Hematopoietic multipotent progenitor cell treated with erythropoietin and hydrocortisone succinate and interleukin-3 and kit ligand, for 8 days (in vitro differentiated cells): ENCODE data around the gene GRB2.
A peak's percentile ranks its signal among the peaks of the same experiment; 100 is the strongest.

Experiments used
- DNase-seq: peaks from one replicate; pipeline ENCODE4 v3.0.0-alpha.2; 2015

The GRB2 gene

DNA sequence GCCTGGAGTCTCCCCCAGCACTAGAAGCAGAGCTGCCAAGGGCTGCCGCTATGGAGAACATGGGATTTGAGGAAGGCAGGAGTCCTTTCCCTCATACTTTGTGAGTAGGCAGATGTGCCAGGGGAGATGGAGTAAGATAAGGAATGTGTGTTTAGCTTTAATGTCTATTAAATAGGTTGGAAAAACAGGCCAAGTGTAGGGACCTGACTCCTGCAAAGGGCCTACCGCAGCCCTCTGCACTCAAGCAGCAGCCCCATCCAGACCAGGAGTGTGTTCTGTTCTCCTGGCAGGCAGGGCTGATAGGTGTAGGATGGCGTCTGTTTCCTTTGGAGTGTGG, 132.7 kb downstream of the GRB2 start:
- DNase-seq: no peak

DNA sequence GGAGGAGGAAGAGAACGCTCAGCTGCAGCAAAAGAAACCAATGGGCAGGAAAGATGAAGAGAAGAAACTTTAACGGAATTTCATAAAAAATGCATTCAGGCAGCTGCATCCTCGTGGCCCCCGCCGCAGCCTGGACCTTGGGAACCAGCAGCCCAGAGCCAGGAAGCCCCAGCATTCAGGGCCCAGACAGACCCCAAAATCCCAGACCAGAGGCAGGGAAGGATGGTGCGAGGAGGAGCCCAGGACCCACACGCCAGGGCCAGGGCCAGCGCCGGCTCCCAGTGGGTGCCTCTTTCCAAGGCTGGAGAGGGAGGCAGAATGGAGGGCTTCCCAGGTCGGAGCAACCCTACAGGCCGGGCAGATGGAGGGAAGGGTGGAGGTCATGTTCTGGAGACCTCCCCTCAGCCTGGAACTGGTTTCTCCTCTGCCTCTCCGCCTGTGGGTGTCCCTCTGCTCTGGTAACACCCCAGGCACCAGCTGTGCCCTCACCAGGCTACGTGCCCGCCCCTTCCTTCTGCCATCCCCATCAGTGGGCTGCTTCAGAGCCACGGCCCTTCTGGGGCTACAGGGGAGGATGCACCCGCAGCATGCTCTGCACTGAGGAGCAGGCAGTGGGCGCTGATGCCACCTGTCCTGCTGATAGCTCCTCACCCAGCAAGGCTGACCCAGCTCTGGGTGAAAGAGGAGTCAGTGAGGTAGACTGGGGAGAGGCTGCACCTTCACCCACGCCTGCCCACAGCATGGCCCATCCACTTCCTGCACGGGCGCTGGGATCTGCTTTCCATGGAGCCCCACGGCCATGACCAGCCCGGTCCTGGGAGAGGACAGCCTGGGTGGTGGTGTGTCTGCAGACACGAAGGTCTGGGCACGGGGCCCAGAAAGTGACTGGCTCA, 133.3 kb downstream of the GRB2 start:
- DNase-seq: peak; percentile 36

DNA sequence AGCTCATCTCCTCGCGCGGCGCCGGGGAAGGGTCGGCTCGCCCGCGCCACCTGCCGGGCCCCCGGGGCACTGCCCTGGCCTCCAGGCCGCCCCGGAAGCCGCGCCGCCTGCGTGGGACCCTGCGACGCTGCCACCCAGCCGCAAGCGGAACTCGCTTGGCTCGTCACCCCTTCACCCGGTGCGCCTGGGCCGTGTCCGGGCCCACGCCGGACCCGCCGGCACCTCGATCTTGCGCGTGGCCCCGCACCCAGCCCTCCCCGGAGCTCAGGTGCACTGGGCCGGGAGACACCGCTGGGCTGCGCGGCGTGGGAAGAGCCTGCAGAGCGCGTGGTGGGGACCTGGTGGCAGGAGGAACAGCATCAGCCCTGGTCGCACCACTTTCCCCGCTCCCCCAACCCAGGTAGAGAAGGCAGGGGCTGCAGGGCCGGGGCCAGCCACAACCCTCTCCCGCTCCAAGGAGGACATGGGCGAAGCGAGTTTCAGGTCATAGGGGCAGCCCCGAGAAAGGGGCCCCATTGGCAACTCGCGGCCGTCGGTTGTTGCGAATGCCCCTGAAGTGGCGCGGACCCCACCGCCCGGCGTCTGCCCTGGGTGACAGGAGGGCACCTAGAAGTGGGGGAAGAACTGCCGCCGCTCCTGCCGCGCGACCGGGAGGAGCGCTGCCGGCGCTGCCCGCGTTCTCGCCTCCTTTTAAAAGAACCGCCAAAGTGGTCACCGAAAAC, 134.1 kb downstream of the GRB2 start:
- peak; percentile 82 for DNase-seq

DNA sequence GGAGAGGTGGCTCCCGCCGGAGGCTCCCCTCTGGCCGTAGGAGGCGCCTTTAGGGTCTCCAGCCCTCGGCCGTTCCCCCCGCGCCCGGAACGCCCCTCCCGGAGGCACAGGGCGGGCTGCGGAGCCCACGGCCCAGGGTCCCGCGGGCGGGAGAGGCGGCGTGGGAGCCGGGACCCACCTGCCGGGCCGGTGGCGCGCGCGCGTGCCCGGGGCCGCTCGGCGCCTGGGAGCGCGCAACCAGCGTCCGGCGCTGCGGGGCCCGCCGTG, 134.6 kb downstream of the GRB2 start, which contains the start of gene MIF4GD:
TSS of gene MIF4GD (minus strand) at position 266 of the 267 bp plus-strand sequence. CDS start 1,036 bp downstream, outside the sequence.
- DNase-seq: no peak

DNA sequence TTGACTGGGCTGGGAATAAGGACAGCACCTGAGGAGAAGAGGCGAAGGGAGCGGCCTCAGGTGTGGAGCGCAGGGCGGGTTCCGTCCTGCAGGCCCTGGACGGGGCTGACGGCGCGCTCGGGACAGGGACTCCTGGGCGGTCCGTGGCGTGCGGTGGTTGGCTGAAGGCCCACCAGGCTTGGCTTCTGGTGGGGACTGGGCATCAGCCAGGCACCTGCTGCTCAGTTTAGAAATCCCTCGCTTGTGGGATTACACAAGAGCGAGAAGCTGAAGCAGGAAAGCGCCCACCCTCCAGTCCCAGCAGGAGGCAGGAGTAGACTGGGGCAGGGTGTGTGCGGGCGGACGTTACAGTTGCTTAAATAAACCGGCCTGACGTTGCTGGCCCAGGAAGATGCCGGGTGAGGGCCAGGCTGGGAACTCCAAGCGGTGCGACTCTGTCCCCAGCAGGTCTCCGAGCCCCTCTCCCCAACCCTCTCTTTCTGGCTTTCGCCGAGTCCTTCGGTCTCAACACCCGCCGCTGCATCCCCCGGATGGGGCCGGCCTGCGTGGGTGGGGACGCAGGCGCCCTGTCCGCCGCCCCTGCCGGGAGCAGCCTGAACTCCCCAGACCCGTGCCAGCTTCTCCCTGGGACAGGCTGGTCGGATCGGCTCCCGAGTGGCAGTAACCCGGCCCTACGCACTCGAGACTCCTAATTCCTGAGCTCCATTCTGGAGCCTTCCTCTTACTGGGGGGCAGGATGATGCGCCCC, 135.1 kb downstream of the GRB2 start:
- peak; percentile 74 for DNase-seq

DNA sequence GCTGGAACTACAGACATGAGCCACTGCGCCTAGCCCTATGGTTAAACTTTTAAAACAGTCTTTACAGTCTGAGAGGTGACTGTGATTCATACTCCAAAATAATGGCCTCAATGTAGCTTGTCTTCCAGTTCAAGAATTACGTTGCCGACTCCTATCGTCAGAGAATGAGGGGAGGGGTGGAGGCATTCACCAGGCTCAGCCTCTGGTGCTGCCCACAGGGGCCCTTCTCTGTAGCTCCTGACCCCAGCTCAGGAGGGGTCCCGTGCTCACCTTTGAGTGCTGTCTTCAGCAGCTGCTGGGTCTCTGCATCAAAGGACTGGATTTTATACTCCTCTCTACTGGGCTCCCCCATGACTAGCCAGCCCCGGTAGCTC, 135.6 kb downstream of the GRB2 start:
- DNase-seq: peak; percentile 14
